GM12872 (cell line): ENCODE measurements around the gene PPP1R13B.

Source experiments
- TF ChIP-seq, protein P1 (sequence below): IDR thresholded peaks from 3 replicates; pipeline ENCODE4 v1.5.1; 2011; ENCODE audit warnings: low read depth, mild to moderate bottlenecking, low read length, moderate library complexity; ENCODE audit not compliant: insufficient read depth

The PPP1R13B gene

DNA sequence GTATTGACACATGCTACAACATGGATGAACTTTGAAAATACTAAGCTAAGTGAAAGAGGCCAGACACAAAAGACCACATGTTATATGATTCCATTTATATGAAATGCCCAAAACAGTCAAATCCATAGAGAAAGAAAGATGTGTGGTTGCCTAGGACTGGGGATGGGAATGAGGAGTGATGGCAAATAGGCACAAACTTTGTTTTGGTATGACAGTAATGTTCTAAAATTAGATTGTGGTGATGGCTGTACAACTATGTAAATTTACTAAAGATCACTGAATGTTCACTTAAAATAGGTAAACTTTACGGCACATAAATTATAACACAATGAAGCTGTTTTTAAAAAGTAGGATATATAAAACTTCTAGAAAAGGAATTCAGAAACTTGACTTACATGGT is 41.7 kb downstream of the PPP1R13B start:
- TF ChIP-seq, protein P1, sequence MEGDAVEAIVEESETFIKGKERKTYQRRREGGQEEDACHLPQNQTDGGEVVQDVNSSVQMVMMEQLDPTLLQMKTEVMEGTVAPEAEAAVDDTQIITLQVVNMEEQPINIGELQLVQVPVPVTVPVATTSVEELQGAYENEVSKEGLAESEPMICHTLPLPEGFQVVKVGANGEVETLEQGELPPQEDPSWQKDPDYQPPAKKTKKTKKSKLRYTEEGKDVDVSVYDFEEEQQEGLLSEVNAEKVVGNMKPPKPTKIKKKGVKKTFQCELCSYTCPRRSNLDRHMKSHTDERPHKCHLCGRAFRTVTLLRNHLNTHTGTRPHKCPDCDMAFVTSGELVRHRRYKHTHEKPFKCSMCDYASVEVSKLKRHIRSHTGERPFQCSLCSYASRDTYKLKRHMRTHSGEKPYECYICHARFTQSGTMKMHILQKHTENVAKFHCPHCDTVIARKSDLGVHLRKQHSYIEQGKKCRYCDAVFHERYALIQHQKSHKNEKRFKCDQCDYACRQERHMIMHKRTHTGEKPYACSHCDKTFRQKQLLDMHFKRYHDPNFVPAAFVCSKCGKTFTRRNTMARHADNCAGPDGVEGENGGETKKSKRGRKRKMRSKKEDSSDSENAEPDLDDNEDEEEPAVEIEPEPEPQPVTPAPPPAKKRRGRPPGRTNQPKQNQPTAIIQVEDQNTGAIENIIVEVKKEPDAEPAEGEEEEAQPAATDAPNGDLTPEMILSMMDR: no peak

DNA sequence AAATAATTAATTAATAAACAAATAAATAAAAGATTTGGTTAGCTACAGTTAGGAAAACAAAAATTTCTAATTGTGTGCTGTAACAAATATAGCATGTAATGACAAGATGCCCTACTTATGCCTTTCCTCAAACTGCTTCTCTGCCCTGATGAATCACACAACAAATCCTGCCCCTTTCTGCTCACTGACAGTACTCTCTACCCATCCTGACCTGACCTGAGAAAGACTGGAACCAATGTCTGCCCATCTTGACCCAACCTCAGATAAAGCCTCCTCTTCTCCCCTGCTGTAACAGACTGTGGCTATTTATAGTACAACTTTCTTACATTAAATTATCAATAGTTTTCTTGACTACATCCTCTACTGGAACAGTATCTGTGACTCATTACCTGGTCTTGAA is 43.7 kb downstream of the PPP1R13B start:
- TF ChIP-seq, protein P1: no peak

DNA sequence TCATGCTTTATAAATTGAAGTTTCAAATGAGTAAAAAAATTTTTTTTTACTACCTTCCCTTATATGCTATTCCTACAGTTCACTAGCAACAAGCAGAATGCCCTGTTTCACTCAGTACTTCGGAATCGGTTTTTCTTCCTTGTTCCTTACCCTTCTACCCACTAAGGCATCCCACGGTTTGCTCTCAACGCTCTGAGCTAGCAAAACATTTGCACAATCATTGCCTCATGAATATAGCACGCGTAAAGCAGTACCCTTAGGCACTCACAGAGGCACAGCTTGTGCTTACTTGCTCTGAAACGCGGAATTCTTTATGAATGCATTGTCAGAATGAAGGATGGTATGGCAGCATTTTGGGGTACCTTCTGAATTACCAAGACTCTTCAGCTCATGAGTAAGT is 45.0 kb downstream of the PPP1R13B start:
- TF ChIP-seq, protein P1: no peak

DNA sequence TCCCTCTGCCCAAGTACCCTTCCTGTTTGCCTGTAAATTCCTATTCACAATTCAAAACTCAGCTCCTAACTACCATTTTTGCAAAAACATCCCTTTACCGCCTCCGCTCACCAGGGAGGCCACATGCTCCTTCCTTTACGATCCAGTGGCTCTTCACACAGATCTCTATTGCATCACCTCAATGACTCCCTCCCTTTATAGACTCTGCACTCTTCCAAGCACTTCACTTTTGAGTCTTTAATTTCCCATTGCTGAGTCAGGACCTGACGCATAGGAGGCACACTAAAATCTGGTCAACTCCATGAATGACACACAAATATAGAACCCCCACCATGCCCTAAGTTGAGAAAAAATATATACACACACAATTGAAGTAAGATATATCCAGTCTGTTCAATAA is 45.9 kb downstream of the PPP1R13B start:
- TF ChIP-seq, protein P1: no peak

DNA sequence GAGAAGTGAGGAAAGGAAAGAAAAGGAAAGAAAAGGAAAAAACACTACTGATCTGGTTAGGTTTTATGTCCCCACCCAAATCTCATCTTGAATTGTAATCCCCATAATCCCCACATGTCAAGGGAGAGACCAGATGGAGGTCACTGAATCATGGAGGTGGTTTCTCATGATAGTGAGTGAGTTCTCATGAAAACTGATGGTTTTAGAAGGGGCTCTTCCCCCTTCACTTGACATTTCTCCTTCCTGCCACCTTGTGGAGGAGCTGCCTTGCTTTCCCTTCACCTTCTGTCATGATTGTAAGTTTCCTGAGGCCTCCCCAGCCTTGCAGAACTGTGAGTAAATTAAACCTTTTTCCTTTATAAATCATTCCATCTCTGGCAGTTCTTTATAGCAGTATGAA is 54.2 kb downstream of the PPP1R13B start:
- TF ChIP-seq, protein P1: peak; percentile 27; the same call in 1 of the 3 replicates

DNA sequence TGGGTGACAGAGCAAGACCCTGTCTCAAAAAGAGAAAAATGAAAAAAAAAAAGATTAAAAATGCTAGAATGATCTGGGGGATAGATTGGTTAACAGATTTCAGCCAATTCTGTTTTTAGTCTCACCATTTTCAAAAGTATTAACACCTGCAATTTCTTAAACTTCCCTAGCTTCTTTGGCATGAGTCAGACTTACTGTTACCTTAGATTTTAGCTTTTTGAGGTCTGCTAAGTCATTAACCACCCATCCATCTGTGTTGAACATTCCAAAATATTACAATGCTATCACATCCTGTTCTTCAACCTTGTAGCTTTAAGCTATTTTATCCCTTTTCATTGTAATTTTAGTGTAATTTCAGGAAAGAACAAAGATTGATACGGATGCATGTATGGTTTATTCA is 59.3 kb downstream of the PPP1R13B start:
- TF ChIP-seq, protein P1: no peak

DNA sequence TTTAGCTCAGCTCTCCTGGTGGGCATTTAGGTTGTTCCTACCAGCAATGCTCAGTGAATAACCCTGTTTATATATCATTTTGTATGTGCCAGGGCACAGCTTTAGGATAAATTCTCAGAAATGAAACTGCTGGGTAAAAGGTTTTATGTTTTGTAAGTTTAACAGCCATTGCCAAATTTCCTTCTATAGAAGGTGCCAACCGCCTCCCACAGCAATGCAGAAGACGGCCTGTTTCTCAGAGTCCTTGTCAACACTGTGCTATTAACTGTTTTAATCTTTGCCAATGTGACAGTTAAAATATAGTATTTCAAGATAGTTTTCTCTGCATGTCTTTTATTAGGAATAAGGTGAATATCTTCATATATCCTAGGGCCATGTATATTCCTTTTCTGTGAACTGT is 65.0 kb downstream of the PPP1R13B start:
- TF ChIP-seq, protein P1: no peak

DNA sequence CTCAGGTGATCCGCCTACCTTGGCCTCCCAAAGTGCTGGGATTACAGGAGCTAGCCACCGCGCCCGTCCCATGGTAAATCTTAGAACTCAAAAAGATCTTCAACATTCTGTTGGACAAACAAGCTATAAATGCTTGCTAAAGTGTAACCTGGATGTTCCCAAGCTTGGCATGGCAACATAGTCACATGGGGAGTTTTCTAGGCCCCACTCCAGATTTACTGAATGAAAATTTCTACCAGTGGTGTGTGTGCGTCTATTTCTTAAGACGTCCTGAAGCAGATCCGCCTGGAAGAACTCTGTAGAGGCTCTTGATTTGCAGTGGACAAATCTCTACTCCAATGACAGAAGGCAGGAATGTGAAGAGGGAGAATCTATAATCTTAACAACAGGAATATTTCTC is 71.9 kb downstream of the PPP1R13B start:
- TF ChIP-seq, protein P1: no peak
